M059J (cell line): Measurements from ENCODE around the gene TGDS. TPM values are rescaled to one million over a fixed set of nuclear protein-coding genes. Genes with fewer than 3 reads are reported as not detected.
"Not testable (repeated sequence)": the region's sequence is repeated elsewhere in the genome, so short reads cannot be mapped to it uniquely, and the experiment has no call there.

Experiments used
- DNase-seq: peaks from one replicate; pipeline ENCODE4 v3.0.0-alpha.2; 2012; ENCODE audit warnings: low read depth
- total RNA-seq: library from RNA; depleted of rRNA; stranded (reverse); fragments of >200 nt; shearing (Covaris generic); gene quantifications from 2 replicates; pipeline ENCODE4 v1.2.3, GENCODE V29; 2014

The TGDS gene
- total RNA-seq, 1 experiment from 2014 or later, result 13.1 TPM

GRCh38 chr13:94553766-94554165, 42.2 kb downstream of the TGDS start:
- no peak for DNase-seq

- DNase-seq, result no peak
Measured at GRCh38 chr13:94552095-94552494, 43.9 kb downstream of the TGDS start.

- peak; percentile 52 for DNase-seq
Measured at GRCh38 chr13:94550062-94550738, 45.8 kb downstream of the TGDS start.

- DNase-seq, result peak; percentile 91
Measured at GRCh38 chr13:94549232-94550061, 46.5 kb downstream of the TGDS start.

GRCh38 chr13:94548821-94549231, 47.1 kb downstream of the TGDS start:
- DNase-seq, result no peak

- DNase-seq, result no peak
Measured at GRCh38 chr13:94548382-94548781, 47.6 kb downstream of the TGDS start.

- no peak for DNase-seq
Measured at GRCh38 chr13:94546061-94546839, 49.7 kb downstream of the TGDS start.

GRCh38 chr13:94544922-94545321, 51.0 kb downstream of the TGDS start:
- DNase-seq, result no peak

- no peak for DNase-seq
Measured at GRCh38 chr13:94542917-94543316, 53.0 kb downstream of the TGDS start.

GRCh38 chr13:94537740-94538630, 58.0 kb downstream of the TGDS start:
- no peak for DNase-seq

GRCh38 chr13:94535775-94536174, 60.2 kb downstream of the TGDS start:
- no peak for DNase-seq

- DNase-seq, result no peak
Measured at GRCh38 chr13:94535231-94535630, 60.7 kb downstream of the TGDS start.

- DNase-seq, result no peak
Measured at GRCh38 chr13:94534166-94534565, 61.8 kb downstream of the TGDS start.

- not testable (repeated sequence) for DNase-seq
Measured at GRCh38 chr13:94532278-94532677, 63.7 kb downstream of the TGDS start.

GRCh38 chr13:94526956-94527355, 69.0 kb downstream of the TGDS start:
- not testable (repeated sequence) for DNase-seq

GRCh38 chr13:94525781-94526180, 70.2 kb downstream of the TGDS start:
- no peak for DNase-seq

GRCh38 chr13:94524407-94524806, 71.5 kb downstream of the TGDS start:
- DNase-seq, result no peak
